IMR-90 (cell line): ENCODE results near the gene REG3A. TPM values are rescaled to one million over a fixed set of nuclear protein-coding genes. Genes with fewer than 3 reads are reported as not detected.

Source experiments
- ATAC-seq: fragments of 200-7000 bp; cut with Tn5 transposase; 2 replicates; pipeline ENCODE4 v1.9.1; 2020; ENCODE audit warnings: low read depth, mild to moderate bottlenecking, moderate library complexity
- BruUV-seq: library from RNA; stranded (reverse); fragments of 400-500 nt; replicated peaks from 2 replicates; lab custom pipeline; 2021; lab: Mats Ljungman, UMichigan
- CTCF ChIA-PET: fragments of 300-600 bp; formaldehyde crosslinking; extraction: SDS; loops from one replicate; lab custom pipeline; 2021; ENCODE audit warnings: antibody characterized with exemption; lab: Yijun Ruan, JAX
- POLR2A ChIA-PET: fragments of 300-600 bp; sonication (Branson Sonifier 250); formaldehyde crosslinking; loops from one replicate; lab custom pipeline; 2022; ENCODE audit warnings: antibody characterized with exemption; ENCODE audit not compliant: unreplicated experiment; lab: Charles Lee
- DNase-seq: peaks from one replicate; pipeline ENCODE4 v3.0.0; 2013
- H2AFZ ChIP-seq: replicated peaks from 2 replicates; pipeline ENCODE3; 2013; ENCODE audit warnings: low read length, mild to moderate bottlenecking; ENCODE audit not compliant: poor library complexity
- H2AK5ac ChIP-seq: 2 replicates; pipeline ENCODE4 v1.6.1; 2013; ENCODE audit warnings: low read depth, low read length, inconsistent platforms
- H2AK9ac ChIP-seq: replicated peaks from 2 replicates; pipeline ENCODE3; 2013; ENCODE audit warnings: mild to moderate bottlenecking, low read depth, low read length, moderate library complexity; ENCODE audit not compliant: poor library complexity
- H2BK120ac ChIP-seq: 2 replicates; pipeline ENCODE4 v1.6.1; 2013; ENCODE audit warnings: low read depth, low read length, inconsistent platforms
- H2BK15ac ChIP-seq: 3 replicates; pipeline ENCODE4 v1.6.1; 2013; ENCODE audit warnings: low read depth, low read length, inconsistent platforms
- H2BK20ac ChIP-seq: 2 replicates; pipeline ENCODE4 v1.6.1; 2013; ENCODE audit warnings: low read depth, mild to moderate bottlenecking, inconsistent platforms, low read length, moderate library complexity
- H2BK5ac ChIP-seq: 2 replicates; pipeline ENCODE4 v1.6.1; 2013; ENCODE audit warnings: mild to moderate bottlenecking, low read depth, low read length, inconsistent platforms; ENCODE audit not compliant: poor library complexity, severe bottlenecking
- H3K14ac ChIP-seq: replicated peaks from 2 replicates; pipeline ENCODE4 v1.6.1; 2013; ENCODE audit warnings: low read depth, low read length, inconsistent platforms
- H3K18ac ChIP-seq: 2 replicates; pipeline ENCODE4 v1.6.1; 2013; ENCODE audit warnings: low read depth, low read length, control low read depth
- H3K23ac ChIP-seq: 2 replicates; pipeline ENCODE4 v1.6.1; 2013; ENCODE audit warnings: low read depth, low read length, inconsistent platforms
- H3K27ac ChIP-seq: 2 replicates; pipeline ENCODE4 v1.5.1; 2013; ENCODE audit warnings: mild to moderate bottlenecking, control low read depth, low read length; ENCODE audit not compliant: insufficient read depth
- H3K27me3 ChIP-seq: 2 replicates; pipeline ENCODE4 v1.6.1; 2013; ENCODE audit warnings: low read length; ENCODE audit not compliant: control insufficient read depth, insufficient read depth
- H3K36me3 ChIP-seq: 2 replicates; pipeline ENCODE4 v1.6.1; 2013; ENCODE audit warnings: low read length, mixed read lengths; ENCODE audit not compliant: control insufficient read depth, insufficient read depth
- H3K4ac ChIP-seq: 2 replicates; pipeline ENCODE4 v1.6.1; 2013; ENCODE audit warnings: low read depth, low read length, inconsistent platforms
- H3K4me1 ChIP-seq: 2 replicates; pipeline ENCODE4 v1.6.1; 2013; ENCODE audit warnings: low read length, mixed read lengths; ENCODE audit not compliant: control insufficient read depth, insufficient read depth
- H3K4me2 ChIP-seq: 2 replicates; pipeline ENCODE4 v1.6.1; 2013; ENCODE audit warnings: low read depth, mild to moderate bottlenecking, control low read depth, low read length, moderate library complexity
- H3K4me3 ChIP-seq: 2 replicates; pipeline ENCODE4 v1.5.1; 2013; ENCODE audit warnings: low read depth, mild to moderate bottlenecking, control low read depth, low read length, moderate library complexity; ENCODE audit not compliant: insufficient read depth
- H3K56ac ChIP-seq: 2 replicates; pipeline ENCODE4 v1.6.1; 2013; ENCODE audit warnings: low read length, inconsistent platforms; ENCODE audit not compliant: insufficient read depth; ENCODE audit errors: extremely low read depth
- H3K79me1 ChIP-seq, 2 experiments: 2 replicates each; pipeline ENCODE4 v1.6.1; 2013; ENCODE audit warnings: low read length in 2 of 2, inconsistent platforms in 1 of 2, low read depth in 1 of 2
- H3K9ac ChIP-seq: 2 replicates; pipeline ENCODE4 v1.6.1; 2013; ENCODE audit warnings: low read depth, low read length, control low read depth
- H3K9me1 ChIP-seq: 2 replicates; pipeline ENCODE4 v1.6.1; 2013; ENCODE audit warnings: low read length, inconsistent platforms; ENCODE audit not compliant: insufficient read depth
- H3K9me3 ChIP-seq: 2 replicates; pipeline ENCODE4 v1.6.1; 2013; ENCODE audit warnings: low read length; ENCODE audit not compliant: control insufficient read depth, insufficient read depth
- H4K20me1 ChIP-seq: 2 replicates; pipeline ENCODE4 v1.6.1; 2013; ENCODE audit warnings: low read length, inconsistent platforms; ENCODE audit not compliant: insufficient read depth
- H4K5ac ChIP-seq: 2 replicates; pipeline ENCODE4 v1.6.1; 2013; ENCODE audit warnings: mild to moderate bottlenecking, low read depth, low read length, control low read depth
- H4K8ac ChIP-seq, 2 experiments: 2 replicates each; pipeline ENCODE4 v1.6.1; 2013; ENCODE audit warnings: low read depth in 2 of 2, low read length in 2 of 2, control low read depth in 1 of 2, inconsistent platforms in 1 of 2
- H4K91ac ChIP-seq: 2 replicates; pipeline ENCODE4 v1.6.1; 2013; ENCODE audit warnings: low read depth, low read length, inconsistent platforms; ENCODE audit not compliant: insufficient read depth
- BHLHE40 ChIP-seq: fragments of 150-350 bp; IDR thresholded peaks from 2 replicates; pipeline ENCODE4 v1.6.1; 2016; ENCODE audit warnings: mild to moderate bottlenecking, low read depth, low read length
- CEBPB ChIP-seq: IDR thresholded peaks from 2 replicates; pipeline ENCODE4 v1.6.1; 2012; ENCODE audit warnings: low read depth, low read length, improper control_type of control experiment
- CHD1 ChIP-seq: IDR thresholded peaks from 2 replicates; pipeline ENCODE4 v1.6.1; 2012; ENCODE audit warnings: low read depth, low read length, improper control_type of control experiment
- NFE2L2 ChIP-seq: fragments of 150-350 bp; IDR thresholded peaks from 2 replicates; pipeline ENCODE4 v1.6.1; 2016; ENCODE audit warnings: low read depth, mild to moderate bottlenecking, low read length
- SMC3 ChIP-seq: fragments of 150-350 bp; IDR thresholded peaks from 2 replicates; pipeline ENCODE4 v1.6.1; 2016; ENCODE audit warnings: low read depth, mild to moderate bottlenecking, antibody characterized with exemption, low read length, moderate library complexity
- WGBS, 2 experiments: methylation state at CpG; one replicate each; pipeline versions ENCODE4 v1.1.5 to v1.1.7; 2013; ENCODE audit warnings: missing lambda C conversion rate in 2 of 2; ENCODE audit not compliant: insufficient read length in 1 of 2; ENCODE audit errors: extremely low coverage in 2 of 2; 5-methylcytosine and 5-hydroxymethylcytosine counted together
- dilution Hi-C: fragments of 300-500 bp; cut with HindIII; formaldehyde crosslinking; loops from one replicate; pipeline ENCODE4 v1.14.3; 2018; ENCODE audit warnings: low sequenced_read_pairs; ENCODE audit not compliant: unreplicated experiment
- in situ Hi-C: fragments of 300-500 bp; cut with MboI; formaldehyde crosslinking; loops from 3 replicates; pipeline ENCODE4 v1.14.3; 2019; ENCODE audit warnings: low sequenced_read_pairs, inconsistent platforms, mixed read lengths
- intact Hi-C: fragments of 100-400 bp; cut with micrococcal nuclease; formaldehyde crosslinking; loops from 2 replicates; pipeline ENCODE4 v1.10.0; 2022
- polyA plus RNA-seq, 3 experiments: library from polyadenylated mRNA; depleted of rRNA; stranded (reverse); fragments of >200 nt; gene quantifications; 2 replicates each; pipeline ENCODE4 v1.2.3, GENCODE V29; 2012; ENCODE audit warnings: low replicate concordance in 1 of 3
- total RNA-seq: library from RNA; depleted of rRNA; stranded (reverse); fragments of >200 nt; gene quantifications from 2 replicates; pipeline ENCODE4 v1.2.3, GENCODE V29; 2012
- TF ChIP-seq, protein P1 (sequence below): conservative IDR thresholded peaks from 2 replicates; pipeline ENCODE4 v1.5.1; 2012; ENCODE audit warnings: mild to moderate bottlenecking, low read depth, low read length, improper control_type of control experiment

Gene REG3A
- total and polyA plus RNA-seq, 2 of the 4 experiments (the other 2 are of a cell fraction), result not detected

- dilution Hi-C loops, result no loop called here
- WGBS, 2 experiments, result no CpG with 5 or more reads among the region's 2 CpGs
- ChIA-PET CTCF (no interaction called here), POLR2A (no interaction called here)
- Histone ChIP-seq H3K9me3 (peaks cover 15% of the 10 kb centered on the region), H2AFZ (no peak overlapping the region), H3K4ac (no peak overlapping the region), H3K23ac (no peak overlapping the region), H3K4me3 (no peak overlapping the region), H3K4me2 (no peak overlapping the region), H2BK5ac (no peak overlapping the region), H2BK15ac (no peak overlapping the region), H4K20me1 (no peaks in the 10 kb centered on the region), H3K36me3 (no peaks in the 10 kb centered on the region), H4K8ac (no peak overlapping the region), H3K14ac (no peak overlapping the region), H3K27me3 (no peaks in the 10 kb centered on the region), H3K18ac (no peak overlapping the region), H3K27ac (no peak overlapping the region), H3K79me1 (no peaks in the 10 kb centered on the region), H3K9me1 (no peaks in the 10 kb centered on the region), H2BK120ac (no peak overlapping the region), H2AK5ac (no peak overlapping the region), H4K91ac (no peak overlapping the region), H3K56ac (no peak overlapping the region), H3K4me1 (no peaks in the 10 kb centered on the region), H2BK20ac (no peak overlapping the region), H2AK9ac (no peak overlapping the region), H4K5ac (no peak overlapping the region), H3K9ac (no peak overlapping the region)
- no peak for TF ChIP-seq BHLHE40
- TF ChIP-seq CEBPB, result no peak
- TF ChIP-seq, protein P1, sequence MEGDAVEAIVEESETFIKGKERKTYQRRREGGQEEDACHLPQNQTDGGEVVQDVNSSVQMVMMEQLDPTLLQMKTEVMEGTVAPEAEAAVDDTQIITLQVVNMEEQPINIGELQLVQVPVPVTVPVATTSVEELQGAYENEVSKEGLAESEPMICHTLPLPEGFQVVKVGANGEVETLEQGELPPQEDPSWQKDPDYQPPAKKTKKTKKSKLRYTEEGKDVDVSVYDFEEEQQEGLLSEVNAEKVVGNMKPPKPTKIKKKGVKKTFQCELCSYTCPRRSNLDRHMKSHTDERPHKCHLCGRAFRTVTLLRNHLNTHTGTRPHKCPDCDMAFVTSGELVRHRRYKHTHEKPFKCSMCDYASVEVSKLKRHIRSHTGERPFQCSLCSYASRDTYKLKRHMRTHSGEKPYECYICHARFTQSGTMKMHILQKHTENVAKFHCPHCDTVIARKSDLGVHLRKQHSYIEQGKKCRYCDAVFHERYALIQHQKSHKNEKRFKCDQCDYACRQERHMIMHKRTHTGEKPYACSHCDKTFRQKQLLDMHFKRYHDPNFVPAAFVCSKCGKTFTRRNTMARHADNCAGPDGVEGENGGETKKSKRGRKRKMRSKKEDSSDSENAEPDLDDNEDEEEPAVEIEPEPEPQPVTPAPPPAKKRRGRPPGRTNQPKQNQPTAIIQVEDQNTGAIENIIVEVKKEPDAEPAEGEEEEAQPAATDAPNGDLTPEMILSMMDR, result no peak
- no peak for TF ChIP-seq NFE2L2
- TF ChIP-seq SMC3, result no peak
- TF ChIP-seq CHD1, result no peak
- ATAC-seq, result no peak
- DNase-seq, result no peak
- in situ Hi-C loops, result no loop called here
- intact Hi-C loops, result no loop called here
- BruUV-seq, result no TSS peak
Measured at GRCh38 chr2:79162132-79162531, 2.6 kb upstream of the REG3A start.
